ENCODE results near the gene LYRM7. TPM values are rescaled to one million over a fixed set of nuclear protein-coding genes. Genes with fewer than 3 reads are reported as not detected.

LYRM7 gene
- total and polyA plus RNA-seq, 10 of the 15 experiments (the other 5 are each of a cell fraction or from before 2014, with no cell fraction given): 9.2 to 68.8 (median 20.2) TPM

- 0 out of 2 replicates have a peak, but pooled peaks have one; percentile 27 for TF ChIP-seq RCOR1 (conservative IDR thresholded peaks at IDR 0.05; ENCODE audit: low read depth, low read length)
- no peak for TF ChIP-seq ZNF217 (IDR thresholded peaks at IDR 0.05)
- TF ChIP-seq SRF (IDR thresholded peaks at IDR 0.05; ENCODE audit: low read depth in 2 of 2, low read length in 2 of 2): no peak
- no peak for TF ChIP-seq NR2C2 (IDR thresholded peaks at IDR 0.05; ENCODE audit: borderline replicate concordance, control insufficient read depth, insufficient read length, low read depth)
- no peak for TF ChIP-seq LARP7 (IDR thresholded peaks at IDR 0.05)
- TF ChIP-seq CTCF (IDR thresholded peaks at IDR 0.05 in 2 of 3, conservative IDR thresholded peaks at IDR 0.05 in 1 of 3; ENCODE audit: control insufficient read depth in 2 of 3, extremely low read depth in 1 of 3, insufficient read depth in 1 of 3, low read depth in 3 of 3, low read length in 3 of 3): no peak
- 0 out of 4 replicates have a peak, but pooled peaks of 1 of the 2 experiments have one; percentile 30 for TF ChIP-seq EP300 (IDR thresholded peaks at IDR 0.05; ENCODE audit: borderline replicate concordance in 1 of 2, control insufficient read depth in 1 of 2, low read depth in 2 of 2, low read length in 2 of 2)
- peak; percentile 82 for TF ChIP-seq ZNF687 (IDR thresholded peaks at IDR 0.05)
- no peak for TF ChIP-seq USF1 (IDR thresholded peaks at IDR 0.05; ENCODE audit: borderline replicate concordance, extremely low read length, insufficient read depth, low read depth, low read length)
- no peak for TF ChIP-seq ESRRA (IDR thresholded peaks at IDR 0.05; ENCODE audit: low read length)
- no peak for TF ChIP-seq PAX5 (IDR thresholded peaks at IDR 0.05; ENCODE audit: borderline replicate concordance, low read depth, low read length)
- TF ChIP-seq ELK1 (IDR thresholded peaks at IDR 0.05; ENCODE audit: low read depth, low read length): peak; percentile 73; the same call in 1 of the 2 replicates
- TF ChIP-seq NFIC (IDR thresholded peaks at IDR 0.05; ENCODE audit: low read depth, low read length): no peak
- no peak for TF ChIP-seq RAD51 (IDR thresholded peaks at IDR 0.05)
- no peak for TF ChIP-seq BCL11A (IDR thresholded peaks at IDR 0.05; ENCODE audit: low read depth, low read length)
- no peak for TF ChIP-seq NRF1 (conservative IDR thresholded peaks at IDR 0.05; ENCODE audit: low read depth, low read length)
- TF ChIP-seq CREB1 (IDR thresholded peaks at IDR 0.05; ENCODE audit: low read depth): peak; percentile 53; the same call in 1 of the 2 replicates
- TF ChIP-seq ZBTB33 (IDR thresholded peaks at IDR 0.05): no peak
- TF ChIP-seq MXI1 (IDR thresholded peaks at IDR 0.05; ENCODE audit: low read depth, low read length): peak; percentile 51
- TF ChIP-seq GABPA (IDR thresholded peaks at IDR 0.05; ENCODE audit: low read depth): peak; percentile 64; the same call in 1 of the 2 replicates
- no peak for TF ChIP-seq MYC (IDR thresholded peaks at IDR 0.05; ENCODE audit: insufficient read depth, insufficient read length, insufficient replicate concordance, low read length, severe bottlenecking)
Measured at GRCh38 chr5:131252824-131253171, 82.1 kb downstream of the LYRM7 start (continued).
